ENCODE data around the gene SEMA3A. TPM values are rescaled to one million over a fixed set of nuclear protein-coding genes. Genes with fewer than 3 reads are reported as not detected.

The SEMA3A gene
- total and polyA plus RNA-seq, 4 donors: 0.13 to 0.56 (median 0.20) TPM

- 77% methylated on average over 2 of the region's 2 CpGs for WGBS
Measured at GRCh38 chr7:84022009-84022408, 172.6 kb downstream of the SEMA3A start.

More at GRCh38 chr7:84022009-84022408, 172.6 kb downstream of the SEMA3A start:
- TF ChIP-seq HNF4G (IDR thresholded peaks at IDR 0.05) (no peak), REST (IDR thresholded peaks at IDR 0.05) (no peak), FOXA2 (IDR thresholded peaks at IDR 0.05) (no peak), MAX (IDR thresholded peaks at IDR 0.05) (no peak), RXRA (IDR thresholded peaks at IDR 0.05) (no peak), JUND (IDR thresholded peaks at IDR 0.05) (no peak), SP1 (IDR thresholded peaks at IDR 0.05) (no peak), ZBTB33 (IDR thresholded peaks at IDR 0.05) (no peak), FOXA1 (IDR thresholded peaks at IDR 0.05) (no peak), EGR1 (IDR thresholded peaks at IDR 0.05; ENCODE audit: low read depth in 2 of 2) (no peak), HNF4A (conservative IDR thresholded peaks at IDR 0.05) (no peak), TAF1 (conservative IDR thresholded peaks at IDR 0.05) (no peak), RAD21 (IDR thresholded peaks at IDR 0.05) (no peak), YY1 (IDR thresholded peaks at IDR 0.05) (no peak), NR2F2 (IDR thresholded peaks at IDR 0.05) (no peak)
- TF ChIP-seq, protein P1, sequence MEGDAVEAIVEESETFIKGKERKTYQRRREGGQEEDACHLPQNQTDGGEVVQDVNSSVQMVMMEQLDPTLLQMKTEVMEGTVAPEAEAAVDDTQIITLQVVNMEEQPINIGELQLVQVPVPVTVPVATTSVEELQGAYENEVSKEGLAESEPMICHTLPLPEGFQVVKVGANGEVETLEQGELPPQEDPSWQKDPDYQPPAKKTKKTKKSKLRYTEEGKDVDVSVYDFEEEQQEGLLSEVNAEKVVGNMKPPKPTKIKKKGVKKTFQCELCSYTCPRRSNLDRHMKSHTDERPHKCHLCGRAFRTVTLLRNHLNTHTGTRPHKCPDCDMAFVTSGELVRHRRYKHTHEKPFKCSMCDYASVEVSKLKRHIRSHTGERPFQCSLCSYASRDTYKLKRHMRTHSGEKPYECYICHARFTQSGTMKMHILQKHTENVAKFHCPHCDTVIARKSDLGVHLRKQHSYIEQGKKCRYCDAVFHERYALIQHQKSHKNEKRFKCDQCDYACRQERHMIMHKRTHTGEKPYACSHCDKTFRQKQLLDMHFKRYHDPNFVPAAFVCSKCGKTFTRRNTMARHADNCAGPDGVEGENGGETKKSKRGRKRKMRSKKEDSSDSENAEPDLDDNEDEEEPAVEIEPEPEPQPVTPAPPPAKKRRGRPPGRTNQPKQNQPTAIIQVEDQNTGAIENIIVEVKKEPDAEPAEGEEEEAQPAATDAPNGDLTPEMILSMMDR (IDR thresholded peaks at IDR 0.05; ENCODE audit: low read depth, low read length, missing input control): no peak
- TF ChIP-seq, protein P2, sequence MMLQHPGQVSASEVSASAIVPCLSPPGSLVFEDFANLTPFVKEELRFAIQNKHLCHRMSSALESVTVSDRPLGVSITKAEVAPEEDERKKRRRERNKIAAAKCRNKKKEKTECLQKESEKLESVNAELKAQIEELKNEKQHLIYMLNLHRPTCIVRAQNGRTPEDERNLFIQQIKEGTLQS (IDR thresholded peaks at IDR 0.05): no peak
- Histone ChIP-seq H3K9ac (ENCODE audit: low read depth in 1 of 2, low read length in 2 of 2) (no peak overlapping the region), H3K27me3 (ENCODE audit: control insufficient read depth in 4 of 4, insufficient read depth in 4 of 4, low read length in 3 of 4) (no peaks in the 10 kb centered on the region), H3K36me3 (ENCODE audit: control insufficient read depth in 4 of 4, insufficient read depth in 3 of 4, low read depth in 1 of 4, low read length in 3 of 4) (no peaks in the 10 kb centered on the region), H3K9me3 (ENCODE audit: control insufficient read depth in 4 of 4, low read length in 3 of 4) (no peaks in the 10 kb centered on the region), H3K4me3 (ENCODE audit: low read depth in 1 of 3, low read length in 3 of 3) (no peak overlapping the region), H3K27ac (ENCODE audit: low read depth in 1 of 2, low read length in 2 of 2) (no peak overlapping the region), H3K4me1 (ENCODE audit: control insufficient read depth in 4 of 4, insufficient read depth in 4 of 4, low read length in 3 of 4) (no peaks in the 10 kb centered on the region)
- no peak for DNase-seq (ENCODE audit: low spot score)

All from liver (tissue), 9 donors.